HG03095 (cell line): ENCODE data around the gene ZDHHC9.

Source experiments
- ATAC-seq: cut with Tn5 transposase; IDR thresholded peaks from one replicate; pipeline ENCODE4 v1.9.1; 2021; ENCODE audit warnings: moderate library complexity; ENCODE audit not compliant: unreplicated experiment

ZDHHC9 gene

GRCh38 chrX:129787336-129788055 is 56.2 kb downstream of the ZDHHC9 start:
- ATAC-seq, result no peak

GRCh38 chrX:129786210-129786651 is 57.5 kb downstream of the ZDHHC9 start:
- ATAC-seq, result peak; percentile 82

- ATAC-seq, result no peak
Observed at GRCh38 chrX:129785160-129785947, 58.3 kb downstream of the ZDHHC9 start.

GRCh38 chrX:129784371-129784770 is 59.3 kb downstream of the ZDHHC9 start:
- ATAC-seq, result no peak

- ATAC-seq, result no peak
Observed at GRCh38 chrX:129783291-129783713, 60.4 kb downstream of the ZDHHC9 start.

DNA sequence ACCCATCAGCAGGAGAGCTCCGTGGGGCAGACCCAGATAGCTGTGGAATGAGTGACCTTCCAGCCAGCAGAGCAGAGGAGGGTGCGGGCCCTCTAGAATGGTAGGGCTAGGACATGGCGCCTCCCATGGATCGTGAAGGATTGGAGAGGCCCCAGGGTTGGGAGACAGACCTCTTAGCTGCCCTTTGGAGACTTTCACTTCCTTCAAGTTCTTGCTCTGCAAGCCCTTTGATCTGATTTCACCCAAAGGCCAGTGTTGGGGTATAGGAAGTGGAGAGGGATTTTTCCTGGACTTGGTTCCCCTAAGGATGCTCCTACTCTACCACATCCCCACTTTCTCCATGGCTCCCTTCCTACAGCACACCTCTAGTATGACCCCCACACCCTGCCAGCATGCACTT is 61.0 kb downstream of the ZDHHC9 start:
- ATAC-seq, result no peak

DNA sequence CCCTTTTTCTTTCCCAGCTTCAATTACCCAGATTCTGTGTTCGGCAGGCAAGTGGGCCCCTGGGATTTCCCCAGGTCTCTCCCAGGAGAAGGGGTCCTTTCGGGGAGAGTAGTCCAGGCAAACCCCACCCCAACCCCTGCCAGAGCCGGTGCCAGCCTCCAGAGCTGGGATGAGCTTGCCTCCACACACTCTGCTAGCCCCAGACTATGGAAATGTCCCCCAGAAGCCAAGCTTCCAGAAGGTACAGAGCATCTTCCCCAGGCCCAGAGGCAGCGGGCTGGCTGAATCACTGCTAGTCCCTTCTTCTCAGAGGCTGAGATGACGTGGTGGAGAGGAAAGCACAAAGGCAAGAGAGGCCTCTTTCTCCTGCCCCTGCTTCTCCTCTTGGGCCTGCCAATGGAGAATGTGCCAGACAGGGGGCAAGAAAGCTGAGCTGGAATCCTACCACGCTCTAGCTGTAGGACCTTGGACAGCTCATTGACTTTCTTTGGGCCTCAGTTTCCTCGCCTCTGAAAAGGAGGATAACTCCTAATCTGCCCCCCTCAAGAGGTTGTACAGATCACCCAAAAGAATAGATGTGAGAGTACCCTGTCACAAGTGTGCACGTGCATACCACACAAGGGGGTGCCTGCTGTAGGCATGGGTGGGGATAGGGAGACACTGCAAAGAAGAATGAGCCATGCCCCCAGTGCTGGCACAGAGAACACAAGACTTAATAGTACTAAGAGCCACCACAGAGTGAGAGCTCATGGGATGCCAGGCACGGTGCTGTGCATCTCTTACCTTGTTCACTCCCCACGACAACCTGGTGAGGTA is 61.8 kb downstream of the ZDHHC9 start:
- ATAC-seq, result no peak

DNA sequence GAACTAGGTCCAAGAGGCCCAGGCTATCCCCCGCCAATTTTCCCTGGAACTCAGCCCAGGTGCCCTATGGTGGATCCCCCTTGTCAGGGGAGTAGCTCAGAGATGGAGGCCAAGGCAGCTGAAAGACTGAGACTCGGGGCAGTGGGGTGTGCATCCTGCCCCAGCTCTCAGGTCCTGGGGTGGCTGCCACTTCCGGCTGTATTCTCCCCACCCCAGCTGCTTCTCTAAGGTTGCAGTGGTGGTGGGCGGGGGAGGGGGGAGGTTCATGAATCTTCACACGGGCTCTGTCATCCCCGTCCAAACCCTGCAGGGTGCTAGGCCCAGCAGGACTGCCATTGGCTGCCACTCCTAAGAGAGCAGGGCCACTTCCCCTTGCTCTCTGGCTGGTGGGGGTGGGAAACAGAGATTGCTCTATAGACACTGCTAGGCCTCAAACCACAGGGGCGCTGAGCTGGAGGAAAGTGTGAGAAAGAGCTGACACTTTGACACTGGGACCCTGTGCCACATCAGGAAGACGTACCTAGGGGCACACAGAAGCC is 62.5 kb downstream of the ZDHHC9 start:
- ATAC-seq, result peak; percentile 67

- ATAC-seq, result no peak
Observed at GRCh38 chrX:129780441-129781105, 63.1 kb downstream of the ZDHHC9 start.

- ATAC-seq, result no peak
Observed at GRCh38 chrX:129779747-129780146, 63.9 kb downstream of the ZDHHC9 start, which contains the start of gene SASH3. TSS of gene SASH3 (plus strand) at chrX:129779949. CDS start at chrX:129780098, 149 bp downstream.

DNA sequence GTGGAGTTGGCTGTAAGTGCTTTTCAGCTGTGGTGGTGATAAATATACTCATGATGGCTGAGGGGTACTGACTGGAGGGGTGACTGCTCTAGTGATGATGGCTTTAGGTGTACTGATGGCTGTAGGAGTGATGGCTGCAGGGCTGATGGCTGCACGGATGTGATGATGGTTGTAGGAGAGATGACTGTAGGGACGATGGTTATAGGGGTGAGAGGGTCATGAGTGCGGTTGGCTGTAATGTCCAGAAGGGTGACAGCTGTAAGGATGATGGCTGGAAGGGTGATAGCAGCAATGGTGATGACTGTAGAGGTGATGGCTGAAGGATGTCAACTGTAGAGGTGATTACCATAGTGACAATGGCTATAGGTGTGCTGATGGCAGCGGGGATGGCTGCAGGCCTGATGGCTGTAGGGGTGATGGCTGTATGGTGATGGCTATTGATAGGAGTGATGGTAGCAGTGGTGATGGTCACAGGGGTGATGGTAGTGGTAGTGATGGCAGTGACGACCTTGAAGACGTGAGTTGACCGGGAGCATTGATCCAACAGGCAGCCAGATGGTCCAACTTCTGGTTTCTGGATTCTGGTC is 64.5 kb downstream of the ZDHHC9 start:
- no peak for ATAC-seq

- ATAC-seq, result peak; percentile 16
Observed at GRCh38 chrX:129777218-129778030, 66.3 kb downstream of the ZDHHC9 start.

DNA sequence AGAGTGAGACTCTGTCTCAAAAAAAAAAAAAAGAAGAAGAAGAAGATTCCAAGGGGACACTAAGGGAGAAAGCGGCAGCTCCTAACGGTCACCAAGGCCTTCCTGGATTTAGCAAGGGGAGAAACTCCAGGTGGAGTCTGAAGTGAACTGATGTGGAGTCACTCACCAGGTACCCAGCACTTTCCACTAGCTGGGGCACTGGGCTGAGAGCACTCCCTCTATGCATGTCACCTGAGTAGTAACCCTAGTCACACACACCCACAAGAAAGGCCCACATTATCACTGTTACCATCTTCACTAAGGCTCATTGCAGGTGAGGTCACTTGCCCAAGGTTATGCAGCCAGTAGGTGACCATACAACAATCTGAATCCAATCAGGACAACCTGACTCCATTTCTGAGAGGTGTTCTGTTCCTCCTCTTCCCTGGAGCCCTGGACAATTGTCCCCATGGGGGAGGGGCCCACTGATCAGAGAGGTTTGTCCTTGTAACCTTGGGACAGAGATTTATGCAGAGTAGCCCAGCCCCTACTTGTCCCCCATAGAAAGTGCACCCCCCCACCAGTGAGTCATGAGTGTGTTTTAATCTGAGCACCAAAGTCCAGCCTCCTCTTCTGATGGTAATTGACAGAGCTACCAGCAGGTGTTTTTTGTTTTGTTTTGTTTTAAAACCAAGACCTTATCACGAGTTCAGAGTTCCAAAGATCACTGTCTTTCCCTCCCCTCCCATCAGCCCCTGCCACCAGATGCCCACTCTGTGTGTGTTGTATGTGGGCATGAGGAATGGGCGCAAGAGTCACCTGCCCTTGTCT is 69.8 kb downstream of the ZDHHC9 start:
- ATAC-seq, result no peak

DNA sequence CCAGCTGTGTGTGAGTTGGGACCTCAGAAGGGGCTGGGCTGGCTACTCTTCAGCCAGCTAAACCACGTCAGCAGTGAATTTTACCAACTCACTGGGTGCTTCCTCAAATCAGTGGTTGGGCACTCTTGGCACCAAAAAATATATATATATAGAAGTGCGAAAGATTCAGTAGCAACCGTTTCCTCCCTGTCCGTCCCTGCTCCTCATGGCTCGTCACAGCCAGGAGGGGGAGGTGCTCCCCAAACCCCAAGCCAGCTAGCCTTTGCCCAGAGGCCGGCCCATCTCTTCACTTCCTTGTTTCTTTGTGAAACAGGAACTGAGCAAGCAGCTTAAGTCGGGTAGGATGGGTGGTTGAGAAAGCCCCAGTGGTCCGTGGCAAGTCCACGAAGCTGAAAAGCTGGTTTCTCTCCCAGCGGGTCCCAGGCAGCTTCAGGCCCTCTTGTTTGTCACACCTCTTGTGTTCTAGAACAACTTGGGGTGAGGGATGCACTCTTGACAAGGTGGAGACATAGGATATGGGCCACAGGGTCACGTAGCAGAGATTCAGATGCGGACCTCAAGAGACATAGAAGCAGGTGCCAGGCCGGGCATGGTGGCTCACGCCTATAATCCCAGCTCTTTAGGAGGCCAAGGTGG is 70.8 kb downstream of the ZDHHC9 start:
- peak; percentile 73 for ATAC-seq

DNA sequence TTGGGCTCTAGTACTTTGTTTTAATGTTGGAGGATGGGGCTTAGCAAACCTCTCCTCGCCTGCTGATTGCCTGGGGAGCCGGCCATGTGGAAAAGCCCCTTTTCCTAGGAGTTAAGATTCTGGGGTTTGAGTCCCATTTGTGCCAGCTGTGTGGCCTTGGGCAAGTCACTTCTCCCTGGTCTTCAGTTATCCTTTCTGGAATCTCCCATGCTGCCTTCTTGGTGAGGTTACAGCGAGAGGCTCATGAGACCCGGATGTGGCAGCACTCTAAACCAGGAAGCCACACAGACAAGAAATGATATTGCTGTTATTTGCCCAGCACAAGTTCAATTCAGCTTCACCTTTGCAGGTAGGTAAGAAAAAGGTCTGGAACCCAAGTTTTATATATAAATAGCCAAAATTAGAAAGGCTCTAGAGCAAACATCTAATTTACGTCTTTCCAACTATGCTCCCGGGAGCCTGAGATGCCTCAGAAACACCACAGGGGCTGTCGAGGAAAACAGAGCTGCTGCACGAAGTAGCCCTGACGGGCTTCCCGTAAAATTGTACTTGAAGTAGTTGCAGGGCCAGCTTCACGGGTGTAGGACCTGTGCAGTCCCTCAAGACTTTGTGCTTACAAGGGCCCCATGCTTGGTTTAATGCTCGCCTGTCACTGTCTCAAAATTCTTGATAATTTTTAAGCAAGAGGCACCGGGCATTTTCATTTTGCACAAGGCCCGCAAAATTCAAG is 72.3 kb downstream of the ZDHHC9 start:
- no peak for ATAC-seq

- peak; percentile 45 for ATAC-seq
Observed at GRCh38 chrX:129769467-129770154, 74.1 kb downstream of the ZDHHC9 start.
